ENCODE measurements around the gene KITLG. TPM values are rescaled to one million over a fixed set of nuclear protein-coding genes. Genes with fewer than 3 reads are reported as not detected.

KITLG gene
- total RNA-seq, 1 experiment from 2014 or later, result 570 TPM

DNA sequence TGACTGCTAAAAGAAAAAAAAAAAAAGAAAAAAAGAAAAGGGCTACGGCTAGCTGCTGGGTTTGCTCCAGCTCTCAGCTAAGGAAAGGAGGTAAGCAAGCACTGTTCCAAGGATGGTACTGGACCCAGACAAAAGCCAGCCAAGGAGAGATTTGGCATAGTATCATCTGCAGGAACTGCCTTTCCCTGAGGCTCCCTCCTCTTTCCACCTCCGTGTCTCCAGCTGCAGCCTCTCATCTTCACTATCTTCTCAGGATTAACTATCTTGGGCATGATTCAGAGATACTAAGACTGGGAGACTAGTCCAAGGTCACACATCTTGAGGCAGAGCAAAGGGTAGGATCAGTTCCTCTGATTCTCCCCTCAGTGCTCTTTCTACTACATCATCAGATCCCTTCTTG, 6.0 kb downstream of the KITLG start:
- POLR2A ChIA-PET, result interaction anchor here (1.3 to 1.5 kb wide), 2 partner anchors 10 to 356 kb away, joined by 3 to 5 read pairs; no protein-coding TSS in a partner anchor
- no peaks in the 10 kb centered on the region for H3K9me3 ChIP-seq (ENCODE audit: control insufficient read depth in 1 of 2, insufficient read depth in 1 of 2, low read depth in 1 of 2, low read length in 2 of 2)
- intact Hi-C loops (cut with micrococcal nuclease), result loop anchor here (10.0 kb wide), 1 partner anchor 391 kb away; no protein-coding TSS in a partner anchor
- peak overlapping the region; percentile 93 for H3K27ac ChIP-seq (ENCODE audit: low read depth, low read length)
- H3K4me1 ChIP-seq (ENCODE audit: control insufficient read depth in 1 of 2, insufficient read depth in 2 of 2, low read length in 2 of 2), result peaks cover 66 to 93% of the 10 kb centered on the region in 2 experiments
- peaks cover 94% of the 10 kb centered on the region for H4K20me1 ChIP-seq (ENCODE audit: insufficient read depth)
- CTCF ChIA-PET, result no interaction called here
- H2AFZ ChIP-seq (ENCODE audit: low read depth, low read length, poor library complexity, severe bottlenecking), result no peak overlapping the region
- H3K27me3 ChIP-seq (ENCODE audit: insufficient read depth, low read length), result no peaks in the 10 kb centered on the region
- H3K4me3 ChIP-seq (replicated peaks in 1 of 2; ENCODE audit: low read depth in 1 of 2, low read length in 2 of 2), result no peak overlapping the region
- no peak for TF ChIP-seq YY1 (IDR thresholded peaks at IDR 0.05; ENCODE audit: extremely low read depth, insufficient replicate concordance, low read depth, low read length)
- no peak for TF ChIP-seq RAD21 (IDR thresholded peaks at IDR 0.05; ENCODE audit: low read depth)
- TF ChIP-seq SIN3A (IDR thresholded peaks at IDR 0.05; ENCODE audit: low read depth), result no peak; the same call in 1 of the 2 replicates
- no peak for TF ChIP-seq POLR2A (IDR thresholded peaks at IDR 0.05; ENCODE audit: borderline replicate concordance, extremely low read depth, insufficient read depth, insufficient read length)
- TF ChIP-seq ZNF274 (IDR thresholded peaks at IDR 0.05; ENCODE audit: low read depth, low read length), result no peak
- TF ChIP-seq, protein P1, sequence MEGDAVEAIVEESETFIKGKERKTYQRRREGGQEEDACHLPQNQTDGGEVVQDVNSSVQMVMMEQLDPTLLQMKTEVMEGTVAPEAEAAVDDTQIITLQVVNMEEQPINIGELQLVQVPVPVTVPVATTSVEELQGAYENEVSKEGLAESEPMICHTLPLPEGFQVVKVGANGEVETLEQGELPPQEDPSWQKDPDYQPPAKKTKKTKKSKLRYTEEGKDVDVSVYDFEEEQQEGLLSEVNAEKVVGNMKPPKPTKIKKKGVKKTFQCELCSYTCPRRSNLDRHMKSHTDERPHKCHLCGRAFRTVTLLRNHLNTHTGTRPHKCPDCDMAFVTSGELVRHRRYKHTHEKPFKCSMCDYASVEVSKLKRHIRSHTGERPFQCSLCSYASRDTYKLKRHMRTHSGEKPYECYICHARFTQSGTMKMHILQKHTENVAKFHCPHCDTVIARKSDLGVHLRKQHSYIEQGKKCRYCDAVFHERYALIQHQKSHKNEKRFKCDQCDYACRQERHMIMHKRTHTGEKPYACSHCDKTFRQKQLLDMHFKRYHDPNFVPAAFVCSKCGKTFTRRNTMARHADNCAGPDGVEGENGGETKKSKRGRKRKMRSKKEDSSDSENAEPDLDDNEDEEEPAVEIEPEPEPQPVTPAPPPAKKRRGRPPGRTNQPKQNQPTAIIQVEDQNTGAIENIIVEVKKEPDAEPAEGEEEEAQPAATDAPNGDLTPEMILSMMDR (IDR thresholded peaks at IDR 0.05 in 2 of 3, conservative IDR thresholded peaks at IDR 0.05 in 1 of 3; ENCODE audit: borderline replicate concordance in 1 of 3, insufficient read depth in 1 of 3, low read depth in 2 of 3, low read length in 2 of 3), result no peak
- no peak for TF ChIP-seq JUND (IDR thresholded peaks at IDR 0.05)
- no peak for TF ChIP-seq CBX3 (IDR thresholded peaks at IDR 0.05; ENCODE audit: low read depth)
- TF ChIP-seq FOSL1 (IDR thresholded peaks at IDR 0.05; ENCODE audit: low read depth), result no peak
- RAD21 ChIA-PET (ENCODE audit: low non-redundant PET in 1 of 2, low total read pairs in 2 of 2, uncharacterized antibody in 2 of 2, unreplicated experiment in 2 of 2), result no interaction called here
- DNase-seq (ENCODE audit: low read depth, low spot score), result no peak
- H3K9me2 ChIP-seq (ENCODE audit: insufficient read depth), result no peaks in the 10 kb centered on the region
- ATAC-seq, result no peak
- BruUV-seq (replicated peaks), result no TSS peak
- H3K79me2 ChIP-seq (ENCODE audit: insufficient read depth, low read length), result peaks cover 100% of the 10 kb centered on the region
- H3K9ac ChIP-seq (ENCODE audit: low read length), result peak overlapping the region; percentile 21
- H3K4me2 ChIP-seq (ENCODE audit: low read length), result peak overlapping the region; percentile 85
- H3K36me3 ChIP-seq (ENCODE audit: control insufficient read depth in 1 of 2, insufficient read depth in 2 of 2, low read length in 2 of 2), result peaks cover 23 to 76% of the 10 kb centered on the region in 2 experiments; a peak in 3 of 4 replicates

All from HCT116 (cell line).